ENCODE results near the gene TMEM171.

TMEM171 gene

GRCh38 chr5:73154208-73155006, 34.0 kb downstream of the TMEM171 start:
- DNase-seq = no peak

DNA sequence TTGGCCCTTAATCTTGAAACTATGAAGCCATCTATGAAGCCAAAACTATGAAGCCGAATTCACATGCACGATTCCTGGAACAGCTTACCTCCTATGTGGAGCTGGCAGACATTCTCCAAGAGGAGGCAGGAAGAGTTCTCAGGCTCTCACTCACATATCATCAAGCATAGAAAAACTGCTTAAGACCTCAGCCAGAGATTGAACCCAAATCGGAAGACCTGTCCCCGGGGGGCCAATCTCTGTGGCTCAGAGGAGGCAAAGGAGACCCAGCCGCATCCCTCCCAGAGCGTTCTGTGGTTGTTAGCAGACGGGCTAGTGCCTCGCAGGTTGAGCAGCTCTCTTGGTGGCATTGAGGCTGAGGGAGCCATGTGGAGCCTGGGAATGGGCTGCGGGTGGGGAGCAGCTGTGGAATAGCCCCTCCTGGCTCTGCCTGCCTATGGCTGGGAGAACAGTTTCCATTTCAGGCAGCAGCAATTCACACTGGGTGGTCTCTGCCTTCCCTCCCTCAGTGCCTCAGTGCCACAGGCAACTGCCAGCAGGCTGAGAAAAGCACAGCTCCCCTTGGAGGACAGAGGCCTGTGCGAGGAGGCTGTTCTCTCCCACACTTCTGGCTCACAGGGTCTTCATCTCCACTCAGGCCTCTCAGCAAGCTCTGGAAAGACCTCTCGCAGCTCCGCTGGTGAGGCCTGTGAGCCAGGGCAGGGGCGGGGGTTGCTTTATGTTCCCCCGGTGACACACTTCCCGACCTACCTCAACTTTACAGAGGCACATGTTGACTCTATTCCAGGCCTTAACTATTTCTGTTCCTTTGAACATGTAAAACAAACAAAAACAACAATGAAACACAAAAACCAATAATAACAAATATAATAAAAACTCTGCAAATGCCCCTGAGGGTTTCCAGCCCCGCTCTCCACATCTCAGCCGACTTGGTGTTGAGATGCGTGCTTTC, 35.2 kb downstream of the TMEM171 start:
- no peak for DNase-seq

GRCh38 chr5:73157414-73158303, 37.3 kb downstream of the TMEM171 start:
- no peak for DNase-seq

DNA sequence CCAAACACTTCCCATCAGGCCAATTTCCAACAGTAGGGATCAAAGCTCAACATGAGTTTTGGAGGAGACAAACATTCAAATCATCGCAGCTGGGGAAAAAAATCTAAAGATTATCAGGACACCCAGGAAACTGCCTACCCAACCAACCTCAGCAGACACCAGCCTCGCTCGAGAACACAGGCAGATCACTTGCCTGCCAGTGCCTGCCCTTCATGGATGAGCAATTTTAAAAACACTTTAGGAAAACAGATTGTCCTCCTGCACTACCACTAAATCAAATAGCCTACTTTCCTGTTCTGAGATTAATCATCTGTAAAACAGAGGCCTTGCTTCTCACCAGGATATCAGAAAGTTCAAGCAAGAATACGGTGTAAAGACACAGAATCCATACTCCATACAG, 37.9 kb downstream of the TMEM171 start:
- no peak for DNase-seq

DNA sequence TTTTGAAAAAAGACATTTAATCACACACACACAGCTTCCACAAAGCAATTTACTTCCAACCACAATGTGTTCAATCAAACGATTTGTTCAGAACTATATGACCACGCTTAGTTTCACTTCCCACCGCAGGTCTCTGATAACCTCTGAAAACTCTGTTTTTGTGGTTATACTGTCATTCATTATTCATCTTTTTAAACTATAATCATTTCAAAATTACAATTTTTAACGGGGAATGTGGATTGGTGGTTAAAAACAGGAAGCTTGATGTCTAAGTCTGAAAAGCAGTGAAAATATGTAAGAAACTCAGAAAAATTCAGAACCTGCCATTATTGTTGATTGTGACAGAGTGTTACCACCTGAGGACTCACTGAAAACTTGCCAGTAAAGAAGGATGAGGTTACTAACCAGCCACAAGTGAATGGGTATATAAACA, 39.9 kb downstream of the TMEM171 start:
- peak; percentile 53 for DNase-seq

DNA sequence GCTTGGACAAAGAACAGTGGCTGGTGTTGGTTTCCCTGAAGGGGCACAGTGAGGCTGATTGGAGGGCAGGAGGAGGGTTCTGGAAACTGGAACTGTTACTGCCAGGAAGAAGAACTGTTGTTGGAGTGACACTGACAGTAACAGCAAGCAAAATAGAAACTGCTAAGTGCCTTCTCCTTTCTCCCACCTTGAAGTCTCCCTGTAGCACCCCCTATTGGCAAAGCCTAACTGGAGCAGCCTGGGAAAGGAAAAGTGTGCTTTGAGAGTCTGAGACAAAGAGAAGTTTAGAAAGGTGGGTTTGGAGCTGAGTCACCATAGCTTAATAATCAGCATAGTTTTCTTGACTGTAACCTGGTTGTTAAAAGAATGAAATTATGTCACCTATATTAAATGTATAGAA, 50.1 kb downstream of the TMEM171 start:
- DNase-seq = no peak

DNA sequence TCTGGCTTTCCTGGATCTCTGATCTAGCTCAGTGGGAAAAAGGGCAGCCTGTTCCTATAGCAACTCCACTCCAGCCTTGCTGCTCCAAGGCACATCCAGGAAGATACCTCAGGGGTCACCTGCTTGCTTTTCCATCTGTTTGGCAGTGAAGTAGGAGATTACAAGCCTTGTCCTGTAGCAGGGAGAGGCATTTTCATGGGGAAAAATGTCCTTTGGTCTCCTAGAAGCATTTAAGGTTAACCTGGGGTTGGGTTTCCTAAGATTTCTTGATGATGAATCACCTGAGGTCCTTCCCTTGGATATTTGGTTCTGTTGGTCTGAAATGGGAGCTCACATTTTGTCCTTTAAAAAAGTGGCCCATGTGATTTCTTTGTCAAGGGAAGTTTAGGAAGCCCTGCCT, 51.1 kb downstream of the TMEM171 start:
- DNase-seq = no peak

- no peak for DNase-seq
Observed at GRCh38 chr5:73172951-73173350, 52.6 kb downstream of the TMEM171 start, which contains the start of gene TMEM174. TSS of gene TMEM174 (plus strand) at chr5:73173193. CDS start at chr5:73173244, 51 bp downstream.

DNA sequence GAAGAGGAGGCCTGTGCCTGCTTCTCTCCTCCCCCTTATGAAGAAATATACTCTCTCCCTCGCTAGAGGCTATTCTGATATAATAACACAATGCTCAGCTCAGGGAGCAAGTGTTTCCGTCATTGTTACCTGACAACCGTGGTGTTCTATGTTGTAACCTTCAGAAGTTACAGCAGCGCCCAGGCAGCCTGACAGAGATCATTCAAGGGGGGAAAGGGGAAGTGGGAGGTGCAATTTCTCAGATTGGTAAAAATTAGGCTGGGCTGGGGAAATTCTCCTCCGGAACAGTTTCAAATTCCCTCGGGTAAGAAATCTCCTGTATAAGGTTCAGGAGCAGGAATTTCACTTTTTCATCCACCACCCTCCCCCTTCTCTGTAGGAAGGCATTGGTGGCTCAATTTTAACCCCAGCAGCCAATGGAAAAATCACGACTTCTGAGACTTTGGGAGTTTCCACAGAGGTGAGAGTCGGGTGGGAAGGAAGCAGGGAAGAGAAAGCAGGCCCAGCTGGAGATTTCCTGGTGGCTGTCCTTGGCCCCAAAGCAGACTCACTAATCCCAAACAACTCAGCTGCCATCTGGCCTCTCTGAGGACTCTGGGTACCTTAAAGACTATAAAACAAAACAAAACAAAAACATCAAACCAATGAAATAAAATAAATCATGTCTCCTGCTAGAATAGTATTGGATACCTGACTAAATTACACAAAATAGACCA, 53.9 kb downstream of the TMEM171 start:
- DNase-seq = no peak

GRCh38 chr5:73176250-73176649, 55.9 kb downstream of the TMEM171 start:
- no peak for DNase-seq

- no peak for DNase-seq
Observed at GRCh38 chr5:73178265-73178664, 57.9 kb downstream of the TMEM171 start.

- DNase-seq = no peak
Observed at GRCh38 chr5:73179730-73180129, 59.4 kb downstream of the TMEM171 start.

DNA sequence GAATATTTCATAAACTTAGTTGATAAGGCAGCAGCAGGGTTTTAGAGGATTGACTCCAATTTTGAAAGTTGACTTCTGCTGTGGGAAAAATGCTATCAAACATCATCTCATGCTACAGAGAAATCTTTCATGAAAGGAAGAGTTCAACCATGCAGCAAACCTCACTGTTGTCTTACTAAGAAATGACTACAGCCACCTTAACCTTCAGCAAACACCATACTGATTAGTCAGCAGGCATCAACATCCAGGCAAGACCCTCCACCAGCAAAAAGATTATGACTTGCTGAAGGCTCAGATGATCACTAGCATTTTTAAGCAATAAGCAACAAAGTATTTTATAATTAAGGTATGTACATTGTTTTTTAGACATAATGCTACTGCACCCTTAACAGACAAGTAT, 60.2 kb downstream of the TMEM171 start:
- no peak for DNase-seq

Data from SIG-M5 (cell line).